ENCODE measurements around the gene NCK2. TPM values are rescaled to one million over a fixed set of nuclear protein-coding genes. Genes with fewer than 3 reads are reported as not detected.

The NCK2 gene
- total and polyA plus RNA-seq, 10 of the 15 experiments (the other 5 are each of a cell fraction or from before 2014, with no cell fraction given), result 1.2 to 30.9 (median 14.1) TPM

- no peak overlapping the region for H3K4me3 ChIP-seq
- H3K79me2 ChIP-seq (ENCODE audit: control insufficient read depth, insufficient read depth, low read length), result peaks cover 19% of the 10 kb centered on the region
- no peaks in the 10 kb centered on the region for H4K20me1 ChIP-seq (ENCODE audit: control insufficient read depth, insufficient read depth)
- no peak overlapping the region for H3K9ac ChIP-seq (ENCODE audit: control insufficient read depth, insufficient read depth, low read length)
- 31% methylated on average over 14 of the region's 14 CpGs for WGBS (ENCODE audit: insufficient coverage, insufficient replicate concordance, low lambda C conversion rate, missing lambda C conversion rate)
- FAIRE-seq (no peak), ATAC-seq (peak; percentile 6; the same call in 1 of the 3 replicates), DNase-seq (ENCODE audit: low read depth, low spot score) (no peak)
- peaks cover 0 to 3% of the 10 kb centered on the region in 2 experiments; a peak in 3 of 4 replicates for H3K36me3 ChIP-seq (ENCODE audit: control insufficient read depth in 2 of 2, insufficient read depth in 2 of 2, low read length in 1 of 2)
- in situ Hi-C loops (cut with MboI) (no loop called here), intact Hi-C loops (cut with micrococcal nuclease; ENCODE audit: unreplicated experiment) (loop anchor here (5.0 kb wide), 2 partner anchors 75 to 125 kb away; no protein-coding TSS in a partner anchor)
- POLR2A ChIA-PET, result interaction anchor here (0.6 kb wide), 1 partner anchor 199 kb away, joined by 4 read pairs; no protein-coding TSS in a partner anchor
- CTCF ChIA-PET, result no interaction called here
- no peaks in the 10 kb centered on the region for H3K9me3 ChIP-seq (replicated peaks; ENCODE audit: control insufficient read depth, insufficient read depth, low read length)
- TF ChIP-seq NFYB (IDR thresholded peaks at IDR 0.05; ENCODE audit: insufficient read depth, low read depth, low read length) (no peak), ZBED1 (IDR thresholded peaks at IDR 0.05; ENCODE audit: borderline replicate concordance) (no peak), TBL1XR1 (IDR thresholded peaks at IDR 0.05; ENCODE audit: low read depth, low read length) (no peak), TARDBP (IDR thresholded peaks at IDR 0.05; ENCODE audit: borderline replicate concordance) (no peak), CEBPB (IDR thresholded peaks at IDR 0.05; ENCODE audit: borderline replicate concordance in 1 of 2, low read depth in 2 of 2, low read length in 2 of 2) (no peak), ZNF217 (IDR thresholded peaks at IDR 0.05) (no peak), MTA2 (IDR thresholded peaks at IDR 0.05; ENCODE audit: low read depth) (no peak), SKIL (IDR thresholded peaks at IDR 0.05; ENCODE audit: low read depth, poor library complexity, severe bottlenecking) (no peak), MEF2A (IDR thresholded peaks at IDR 0.05; ENCODE audit: insufficient read depth, low read depth, low read length) (no peak), YBX1 (IDR thresholded peaks at IDR 0.05) (no peak), E2F8 (IDR thresholded peaks at IDR 0.05; ENCODE audit: low read depth, partially characterized antibody) (no peak), USF2 (IDR thresholded peaks at IDR 0.05; ENCODE audit: borderline replicate concordance, low read depth, low read length) (no peak), RFX5 (IDR thresholded peaks at IDR 0.05; ENCODE audit: low read depth, low read length) (no peak)
- peaks cover 27% of the 10 kb centered on the region for H3K4me1 ChIP-seq (ENCODE audit: control insufficient read depth, insufficient read depth, low read length)
- BruUV-seq (replicated peaks), result no TSS peak
- peak overlapping the region; percentile 4; the same call in 1 of the 2 replicates for H3K4me2 ChIP-seq (ENCODE audit: control insufficient read depth, insufficient read depth)
- H3K27me3 ChIP-seq (replicated peaks in 1 of 2; ENCODE audit: control insufficient read depth in 2 of 2, insufficient read depth in 2 of 2, low read length in 1 of 2), result no peaks in the 10 kb centered on the region
- RAD21 ChIA-PET (ENCODE audit: unreplicated experiment), result interaction anchor here (0.9 to 2.2 kb wide), 3 partner anchors 9 to 74 kb away, joined by 3 to 9 read pairs (median 3); no protein-coding TSS in a partner anchor
- SMC1A ChIA-PET (ENCODE audit: uncharacterized antibody, unreplicated experiment), result interaction anchor here (1.9 kb wide), 1 partner anchor 68 kb away, joined by 5 read pairs; no protein-coding TSS in a partner anchor
- peak overlapping the region; percentile 63 for H3K27ac ChIP-seq (ENCODE audit: control insufficient read depth, insufficient read depth)
- H2AFZ ChIP-seq (ENCODE audit: control insufficient read depth, low read depth, low read length), result no peak overlapping the region
Observed at GRCh38 chr2:105872142-105872728, 127.5 kb downstream of the NCK2 start.

Data from GM12878 (cell line).